ENCODE results near the gene RFC1. TPM values are rescaled to one million over a fixed set of nuclear protein-coding genes. Genes with fewer than 3 reads are reported as not detected.

The RFC1 gene
- total and polyA plus RNA-seq, 4 donors: 13.3 to 45.2 (median 30.8) TPM

GRCh38 chr4:39285853-39286252 is 80.3 kb downstream of the RFC1 start:
- WGBS: 98% methylated on average over 2 of the region's 2 CpGs

GRCh38 chr4:39285111-39285795 is 80.9 kb downstream of the RFC1 start:
- Histone ChIP-seq H3K27me3 (ENCODE audit: control insufficient read depth in 4 of 4, insufficient read depth in 4 of 4, low read length in 3 of 4) (no peaks in the 10 kb centered on the region), H3K4me3 (ENCODE audit: low read depth in 1 of 3, low read length in 3 of 3) (no peak overlapping the region), H3K9me3 (ENCODE audit: control insufficient read depth in 4 of 4, low read length in 3 of 4) (no peaks in the 10 kb centered on the region), H3K27ac (ENCODE audit: low read depth in 1 of 2, low read length in 2 of 2) (no peak overlapping the region), H3K9ac (ENCODE audit: low read depth in 1 of 2, low read length in 2 of 2) (no peak overlapping the region), H3K36me3 (ENCODE audit: control insufficient read depth in 4 of 4, insufficient read depth in 3 of 4, low read depth in 1 of 4, low read length in 3 of 4) (peaks cover 6 to 38% (median 35%) of the 10 kb centered on the region in 4 donors), H3K4me1 (ENCODE audit: control insufficient read depth in 4 of 4, insufficient read depth in 4 of 4, low read length in 3 of 4) (no peaks in the 10 kb centered on the region)
- DNase-seq (ENCODE audit: low spot score): no peak
- 70% methylated on average over 7 of the region's 7 CpGs for WGBS
- no peak for TF ChIP-seq REST (IDR thresholded peaks at IDR 0.05)
- TF ChIP-seq RAD21 (IDR thresholded peaks at IDR 0.05): peak in 1 of 2 donors; percentile 16
- TF ChIP-seq FOXA1 (IDR thresholded peaks at IDR 0.05): no peak

More at GRCh38 chr4:39285853-39286252, 80.3 kb downstream of the RFC1 start:
- no peak overlapping the region for H3K4me3 ChIP-seq (ENCODE audit: low read depth in 1 of 3, low read length in 3 of 3)
- H3K9ac ChIP-seq (ENCODE audit: low read depth in 1 of 2, low read length in 2 of 2): no peak overlapping the region
- H3K27ac ChIP-seq (ENCODE audit: low read depth in 1 of 2, low read length in 2 of 2): no peak overlapping the region
- no peak for TF ChIP-seq MAX (IDR thresholded peaks at IDR 0.05)
- TF ChIP-seq CTCF (IDR thresholded peaks at IDR 0.05; ENCODE audit: low read depth, low read length, missing input control): no peak
- H3K9me3 ChIP-seq (ENCODE audit: control insufficient read depth in 4 of 4, low read length in 3 of 4): no peaks in the 10 kb centered on the region
- H3K36me3 ChIP-seq (ENCODE audit: control insufficient read depth in 4 of 4, insufficient read depth in 3 of 4, low read depth in 1 of 4, low read length in 3 of 4): peaks cover 8 to 39% (median 36%) of the 10 kb centered on the region in 4 donors
- no peaks in the 10 kb centered on the region for H3K27me3 ChIP-seq (ENCODE audit: control insufficient read depth in 4 of 4, insufficient read depth in 4 of 4, low read length in 3 of 4)
- DNase-seq (ENCODE audit: low spot score): no peak
- H3K4me1 ChIP-seq (ENCODE audit: control insufficient read depth in 4 of 4, insufficient read depth in 4 of 4, low read length in 3 of 4): no peaks in the 10 kb centered on the region

- H3K36me3 ChIP-seq (ENCODE audit: control insufficient read depth in 4 of 4, insufficient read depth in 3 of 4, low read depth in 1 of 4, low read length in 3 of 4): peaks cover 2 to 21% (median 12%) of the 10 kb centered on the region in 4 donors
- WGBS: 97% methylated on average over 2 of the region's 2 CpGs
- H3K27ac ChIP-seq (ENCODE audit: low read depth in 1 of 2, low read length in 2 of 2): no peak overlapping the region
Observed at GRCh38 chr4:39280770-39281169, 85.4 kb downstream of the RFC1 start.

More at GRCh38 chr4:39280770-39281169, 85.4 kb downstream of the RFC1 start:
- H3K4me3 ChIP-seq (ENCODE audit: low read depth in 1 of 3, low read length in 3 of 3): no peak overlapping the region
- no peaks in the 10 kb centered on the region for H3K4me1 ChIP-seq (ENCODE audit: control insufficient read depth in 4 of 4, insufficient read depth in 4 of 4, low read length in 3 of 4)
- H3K9me3 ChIP-seq (ENCODE audit: control insufficient read depth in 4 of 4, low read length in 3 of 4): no peaks in the 10 kb centered on the region
- no peak for TF ChIP-seq GABPA (IDR thresholded peaks at IDR 0.05 in 1 of 2, conservative IDR thresholded peaks at IDR 0.05 in 1 of 2)
- no peak for TF ChIP-seq REST (IDR thresholded peaks at IDR 0.05)
- no peak for TF ChIP-seq ZBTB33 (IDR thresholded peaks at IDR 0.05)
- TF ChIP-seq FOXA1 (IDR thresholded peaks at IDR 0.05): no peak
- DNase-seq (ENCODE audit: low spot score): no peak
- no peaks in the 10 kb centered on the region for H3K27me3 ChIP-seq (ENCODE audit: control insufficient read depth in 4 of 4, insufficient read depth in 4 of 4, low read length in 3 of 4)
- H3K9ac ChIP-seq (ENCODE audit: low read depth in 1 of 2, low read length in 2 of 2): no peak overlapping the region

Data from liver (tissue), 9 donors.